Left renal cortex interstitium (tissue), 4 donors: ENCODE results near the gene ATG10. TPM values are rescaled to one million over a fixed set of nuclear protein-coding genes. Genes with fewer than 3 reads are reported as not detected.
"Not testable (repeated sequence)": the region's sequence is repeated elsewhere in the genome, so short reads cannot be mapped to it uniquely, and the experiment has no call there.

Source experiments
- DNase-seq, 4 donors: peaks; one replicate each; pipeline ENCODE4 v3.0.0-alpha.2; 2013; ENCODE audit warnings: low read depth in 4 of 4, low spot score in 2 of 4, missing footprints in 1 of 4
- polyA plus RNA-seq, 4 donors: library from polyadenylated mRNA; unstranded; fragments of 120-200 nt; gene quantifications; one replicate each; pipeline ENCODE4 v1.2.1, GENCODE V29; 2013; ENCODE audit not compliant: insufficient read length in 4 of 4

ATG10 gene
- polyA plus RNA-seq, 4 donors, result 10.2 to 17.8 (median 12.8) TPM

- DNase-seq, result no peak
Measured at GRCh38 chr5:82045554-82046275, 73.9 kb downstream of the ATG10 start.

- no peak for DNase-seq
Measured at GRCh38 chr5:82046276-82046647, 74.4 kb downstream of the ATG10 start.

- DNase-seq, result no peak
Measured at GRCh38 chr5:82050955-82051354, 79.1 kb downstream of the ATG10 start.

GRCh38 chr5:82054004-82054710 is 82.3 kb downstream of the ATG10 start:
- DNase-seq, result no peak

- no peak for DNase-seq
Measured at GRCh38 chr5:82057051-82057450, 85.2 kb downstream of the ATG10 start.

- no peak for DNase-seq
Measured at GRCh38 chr5:82058710-82059109, 86.9 kb downstream of the ATG10 start.

GRCh38 chr5:82066791-82067190 is 95.0 kb downstream of the ATG10 start:
- DNase-seq, result no peak

GRCh38 chr5:82068042-82068441 is 96.2 kb downstream of the ATG10 start:
- not testable (repeated sequence) for DNase-seq

- DNase-seq, result no peak
Measured at GRCh38 chr5:82068723-82069122, 96.9 kb downstream of the ATG10 start.

- no peak for DNase-seq
Measured at GRCh38 chr5:82072138-82072537, 100.3 kb downstream of the ATG10 start.

- DNase-seq, result no peak
Measured at GRCh38 chr5:82073179-82073578, 101.4 kb downstream of the ATG10 start.

GRCh38 chr5:82074950-82075349 is 103.1 kb downstream of the ATG10 start:
- DNase-seq, result no peak

GRCh38 chr5:82077496-82077895 is 105.7 kb downstream of the ATG10 start:
- no peak for DNase-seq

- no peak for DNase-seq
Measured at GRCh38 chr5:82091617-82092016, 119.8 kb downstream of the ATG10 start.

- no peak for DNase-seq
Measured at GRCh38 chr5:82095536-82095935, 123.7 kb downstream of the ATG10 start.

- DNase-seq, result no peak
Measured at GRCh38 chr5:82096249-82096648, 124.4 kb downstream of the ATG10 start.

- no peak for DNase-seq
Measured at GRCh38 chr5:82100303-82101077, 128.7 kb downstream of the ATG10 start.

- DNase-seq, result no peak
Measured at GRCh38 chr5:82104872-82105271, 133.0 kb downstream of the ATG10 start.

GRCh38 chr5:82105457-82105856 is 133.6 kb downstream of the ATG10 start:
- DNase-seq, result no peak

GRCh38 chr5:82106207-82106606 is 134.4 kb downstream of the ATG10 start:
- no peak for DNase-seq

GRCh38 chr5:82106756-82107155 is 134.9 kb downstream of the ATG10 start:
- no peak for DNase-seq

- no peak for DNase-seq
Measured at GRCh38 chr5:82107267-82107666, 135.4 kb downstream of the ATG10 start.
